GM19395 (cell line): ENCODE measurements around the gene ZDHHC18.

ENCODE experiments used
- ATAC-seq: cut with Tn5 transposase; IDR thresholded peaks from one replicate; pipeline ENCODE4 v1.9.1; 2021; ENCODE audit warnings: mild to moderate bottlenecking, moderate library complexity; ENCODE audit not compliant: unreplicated experiment

The ZDHHC18 gene

GRCh38 chr1:26897351-26897750 lies 70.9 kb downstream of the ZDHHC18 start:
- no peak for ATAC-seq

- ATAC-seq = peak; percentile 78
Measured at GRCh38 chr1:26900001-26900814, 73.7 kb downstream of the ZDHHC18 start, which contains the start of gene GPATCH3. GPATCH3 (minus strand) TSS chr1:26900467; CDS start chr1:26900442, 25 bp downstream.

GRCh38 chr1:26900815-26901511 lies 74.5 kb downstream of the ZDHHC18 start:
- no peak for ATAC-seq
